ENCODE measurements around the gene EML3. TPM values are rescaled to one million over a fixed set of nuclear protein-coding genes. Genes with fewer than 3 reads are reported as not detected.
A peak's percentile ranks its signal among the peaks of the same experiment; 100 is the strongest.

EML3 gene
- total and polyA plus RNA-seq, 2 of the 8 experiments (the other 6 are each of a cell fraction or from before 2014, with no cell fraction given) = 19.2 to 29.9 TPM

DNA sequence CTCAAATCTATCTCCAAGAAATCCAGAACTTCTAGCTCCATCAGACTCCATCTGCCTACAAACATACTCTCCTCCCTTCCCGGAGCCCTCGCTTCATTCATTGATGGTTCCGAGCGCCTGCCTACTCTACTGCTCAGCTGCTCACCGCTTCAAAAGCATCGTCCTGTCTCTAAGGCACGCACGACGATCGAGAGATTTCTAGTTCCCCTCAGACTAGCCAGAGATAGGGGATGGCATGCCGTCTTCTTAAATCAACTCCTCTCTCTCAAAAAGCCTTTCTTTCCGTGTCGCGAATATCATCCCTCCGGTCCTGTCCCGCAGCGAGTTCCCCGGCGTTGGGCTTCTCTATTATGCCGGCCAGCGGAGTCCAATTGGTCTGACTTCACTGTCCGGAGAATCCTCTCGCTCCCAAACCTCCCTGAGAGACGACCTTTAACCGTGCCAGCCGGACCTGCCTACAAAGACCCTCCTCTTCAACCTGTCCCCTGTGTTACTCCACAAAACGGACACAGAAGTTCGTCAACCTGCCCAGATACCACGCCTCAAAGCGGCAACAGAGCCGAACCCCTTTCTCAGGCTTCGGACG, 39.5 kb downstream of the EML3 start (continued):
- peak in 1 of 2 experiments; percentile 2; a peak in 1 of 4 replicates for TF ChIP-seq SIN3A (conservative IDR thresholded peaks at IDR 0.05 in 1 of 2, IDR thresholded peaks at IDR 0.05 in 1 of 2; ENCODE audit: low read depth in 1 of 2, low read length in 2 of 2)
- no peak for TF ChIP-seq KDM5A (IDR thresholded peaks at IDR 0.05; ENCODE audit: low read length)
- TF ChIP-seq CREB1 (IDR thresholded peaks at IDR 0.05) = no peak
- TF ChIP-seq ASH2L (IDR thresholded peaks at IDR 0.05; ENCODE audit: low read length) = peak; percentile 16
- no peak for TF ChIP-seq TAF1 (IDR thresholded peaks at IDR 0.05; ENCODE audit: low read depth, low read length)
- no peak for TF ChIP-seq TAF7 (optimal IDR thresholded peaks at IDR 0.05; ENCODE audit: borderline replicate concordance, low read depth, low read length)
